H1 (cell line): ENCODE data around the gene PNISR. TPM values are rescaled to one million over a fixed set of nuclear protein-coding genes. Genes with fewer than 3 reads are reported as not detected.

Experiments used
- CTCF ChIA-PET: fragments of 300-600 bp; sonication (Branson Sonifier 250); formaldehyde crosslinking; loops from one replicate; lab custom pipeline; 2021; ENCODE audit not compliant: partially characterized antibody; lab: Charles Lee
- POLR2A ChIA-PET: fragments of 300-600 bp; sonication (Branson Sonifier 250); formaldehyde crosslinking; loops from one replicate; lab custom pipeline; 2021; ENCODE audit warnings: inconsistent platforms; ENCODE audit not compliant: partially characterized antibody; lab: Charles Lee
- DNase-seq, 2 experiments: peaks; one replicate each; pipeline versions ENCODE4 v3.0.0 to v3.0.0-alpha.2; 2010 to 2022; ENCODE audit warnings: low spot score in 2 of 2, low read depth in 1 of 2, mixed read lengths in 1 of 2
- FAIRE-seq: peaks from 2 replicates; lab custom pipeline; 2011; peaks lifted over from hg19 to GRCh38; lab: Jason Lieb, UNC
- H2AFZ ChIP-seq: 2 replicates; pipeline ENCODE4 v1.8.1; 2012; ENCODE audit warnings: low read length, inconsistent platforms
- H2AK5ac ChIP-seq: 2 replicates; pipeline ENCODE4 v1.6.1; 2013; ENCODE audit warnings: low read depth, low read length
- H2BK120ac ChIP-seq: replicated peaks from 2 replicates; pipeline ENCODE3; 2013; ENCODE audit warnings: low read depth, low read length, inconsistent platforms
- H2BK12ac ChIP-seq: 2 replicates; pipeline ENCODE4 v1.6.1; 2013; ENCODE audit warnings: low read depth, low read length
- H2BK15ac ChIP-seq: 2 replicates; pipeline ENCODE4 v1.6.1; 2013; ENCODE audit warnings: low read length
- H2BK20ac ChIP-seq: 2 replicates; pipeline ENCODE4 v1.6.1; 2013; ENCODE audit warnings: low read length
- H2BK5ac ChIP-seq: 2 replicates; pipeline ENCODE4 v1.6.1; 2013; ENCODE audit warnings: low read depth, low read length
- H3K14ac ChIP-seq: 2 replicates; pipeline ENCODE4 v1.6.1; 2013; ENCODE audit warnings: inconsistent platforms; ENCODE audit not compliant: insufficient read length
- H3K18ac ChIP-seq: 2 replicates; pipeline ENCODE4 v1.6.1; 2013; ENCODE audit warnings: low read length; ENCODE audit errors: extremely low read depth
- H3K23ac ChIP-seq: 2 replicates; pipeline ENCODE4 v1.6.1; 2013; ENCODE audit warnings: inconsistent platforms; ENCODE audit not compliant: insufficient read length
- H3K23me2 ChIP-seq: 2 replicates; pipeline ENCODE4 v1.6.1; 2013; ENCODE audit warnings: low read depth, low read length
- H3K27ac ChIP-seq: 2 replicates; pipeline ENCODE4 v1.6.1; 2011; ENCODE audit warnings: low read depth, low read length, inconsistent platforms
- H3K27me3 ChIP-seq, 4 experiments: replicated peaks in 1 of 4; 1 replicate in 1 of 4; 2 replicates in 3 of 4; pipeline versions ENCODE4 v1.6.1 to v1.8.1; 2011 to 2013; ENCODE audit warnings: low read length in 3 of 4, mild to moderate bottlenecking in 3 of 4, inconsistent platforms in 2 of 4, mixed read lengths in 2 of 4, moderate library complexity in 1 of 4; ENCODE audit not compliant: control insufficient read depth in 3 of 4, insufficient read depth in 3 of 4; ENCODE audit errors: extremely low read depth in 1 of 4
- H3K36me3 ChIP-seq, 4 experiments: 2 replicates each; pipeline versions ENCODE4 v1.6.1 to v1.8.1; 2011 to 2013; ENCODE audit warnings: mild to moderate bottlenecking in 4 of 4, low read length in 3 of 4, moderate library complexity in 2 of 4, control low read depth in 1 of 4, inconsistent platforms in 1 of 4; ENCODE audit not compliant: insufficient read depth in 4 of 4, control insufficient read depth in 2 of 4
- H3K4ac ChIP-seq: replicated peaks from 2 replicates; pipeline ENCODE3; 2013; ENCODE audit warnings: low read length, low read depth, mixed read lengths, inconsistent platforms; ENCODE audit not compliant: insufficient read length
- H3K4me1 ChIP-seq, 4 experiments: replicated peaks in 1 of 4; 1 replicate in 1 of 4; 2 replicates in 3 of 4; pipeline versions ENCODE4 v1.6.1 to v1.8.1; 2011 to 2013; ENCODE audit warnings: low read length in 3 of 4, inconsistent platforms in 2 of 4, mixed read lengths in 1 of 4; ENCODE audit not compliant: insufficient read depth in 4 of 4, control insufficient read depth in 3 of 4
- H3K4me2 ChIP-seq, 2 experiments: 2 replicates each; pipeline versions ENCODE4 v1.6.1 to v1.8.1; 2011 to 2013; ENCODE audit warnings: low read depth in 2 of 2, low read length in 2 of 2, control low read depth in 1 of 2, inconsistent platforms in 1 of 2, mild to moderate bottlenecking in 1 of 2; ENCODE audit not compliant: insufficient read depth in 1 of 2
- H3K4me3 ChIP-seq, 4 experiments: fragments of 200-600, 300-600 bp in 1 of 4; sonication (generic), shearing (Covaris generic), sonication (Bioruptor Twin) in 1 of 4; 2 replicates each; pipeline versions ENCODE4 v1.5.1 to v1.8.1; 2011 to 2016; ENCODE audit warnings: low read length in 4 of 4, low read depth in 3 of 4, control low read depth in 2 of 4, inconsistent platforms in 2 of 4, mild to moderate bottlenecking in 2 of 4, mixed read lengths in 1 of 4, moderate library complexity in 1 of 4; ENCODE audit not compliant: insufficient read depth in 2 of 4; ENCODE audit errors: extremely low read depth in 1 of 4
- H3K56ac ChIP-seq: replicated peaks from 2 replicates; pipeline ENCODE3; 2013; ENCODE audit warnings: low read depth, mild to moderate bottlenecking, mixed read lengths, low read length, inconsistent platforms; ENCODE audit not compliant: insufficient read length
- H3K79me1 ChIP-seq: 2 replicates; pipeline ENCODE4 v1.6.1; 2013; ENCODE audit warnings: low read depth, low read length, control low read depth
- H3K79me2 ChIP-seq, 2 experiments: 2 replicates each; pipeline versions ENCODE4 v1.6.1 to v1.8.1; 2012 to 2013; ENCODE audit warnings: low read length in 2 of 2, mild to moderate bottlenecking in 2 of 2, inconsistent platforms in 1 of 2; ENCODE audit not compliant: insufficient read depth in 2 of 2, control insufficient read depth in 1 of 2
- H3K9ac ChIP-seq, 4 experiments: replicated peaks in 1 of 4; 1 replicate in 1 of 4; 2 replicates in 3 of 4; pipeline versions ENCODE4 v1.6.1 to v1.8.1; 2011 to 2013; ENCODE audit warnings: low read depth in 3 of 4, low read length in 3 of 4, control low read depth in 2 of 4, mild to moderate bottlenecking in 2 of 4, moderate library complexity in 2 of 4, inconsistent platforms in 1 of 4; ENCODE audit errors: extremely low read depth in 1 of 4
- H3K9me3 ChIP-seq, 2 experiments: 2 replicates each; pipeline versions ENCODE4 v1.6.1 to v1.8.1; 2012 to 2013; ENCODE audit warnings: mild to moderate bottlenecking in 2 of 2, moderate library complexity in 2 of 2, control low read depth in 1 of 2, inconsistent platforms in 1 of 2, low read depth in 1 of 2, low read length in 1 of 2, mixed read lengths in 1 of 2; ENCODE audit not compliant: insufficient read depth in 2 of 2
- H4K20me1 ChIP-seq, 2 experiments: replicated peaks in 1 of 2; 2 replicates each; pipeline versions ENCODE3 to v1.8.1; 2011 to 2013; ENCODE audit warnings: inconsistent platforms in 2 of 2, low read length in 2 of 2, mild to moderate bottlenecking in 1 of 2; ENCODE audit not compliant: insufficient read depth in 2 of 2, control insufficient read depth in 1 of 2
- H4K5ac ChIP-seq: 2 replicates; pipeline ENCODE4 v1.6.1; 2013; ENCODE audit warnings: low read length, low read depth, mixed read lengths, inconsistent platforms; ENCODE audit not compliant: insufficient read length
- H4K8ac ChIP-seq: 2 replicates; pipeline ENCODE4 v1.8.0; 2013; ENCODE audit warnings: mild to moderate bottlenecking, moderate library complexity, low read length, inconsistent platforms; ENCODE audit not compliant: insufficient read depth; ENCODE audit errors: extremely low read depth
- H4K91ac ChIP-seq: replicated peaks from 2 replicates; pipeline ENCODE3; 2013; ENCODE audit warnings: low read length, mixed read lengths, inconsistent platforms; ENCODE audit not compliant: insufficient read length
- ASH2L ChIP-seq: fragments of 200-600, 300-600 bp; sonication (generic); IDR thresholded peaks from one replicate; pipeline ENCODE4 v1.7.1; 2017; ENCODE audit warnings: low read length
- BACH1 ChIP-seq: IDR thresholded peaks from 2 replicates; pipeline ENCODE4 v1.6.1; 2012; ENCODE audit warnings: low read length, improper control_type of control experiment
- BRCA1 ChIP-seq: IDR thresholded peaks from 2 replicates; pipeline ENCODE4 v1.6.1; 2012; ENCODE audit warnings: low read depth, low read length, improper control_type of control experiment
- CEBPB ChIP-seq: IDR thresholded peaks from 2 replicates; pipeline ENCODE4 v1.6.1; 2012; ENCODE audit warnings: low read depth, low read length
- CHD1 ChIP-seq: IDR thresholded peaks from 2 replicates; pipeline ENCODE4 v1.6.1; 2012; ENCODE audit warnings: low read depth, low read length, improper control_type of control experiment
- FOSL1 ChIP-seq: IDR thresholded peaks from 2 replicates; pipeline ENCODE4 v1.6.1; 2011; ENCODE audit warnings: mild to moderate bottlenecking, low read depth, low read length, moderate library complexity; ENCODE audit not compliant: insufficient read depth
- RFX5 ChIP-seq: IDR thresholded peaks from 2 replicates; pipeline ENCODE4 v1.6.1; 2011; ENCODE audit warnings: low read depth, low read length, improper control_type of control experiment, borderline replicate concordance
- RNF2 ChIP-seq: fragments of 200-900, 300-1000 bp; sonication (generic); IDR thresholded peaks from 2 replicates; pipeline ENCODE4 v1.7.1; 2016; ENCODE audit warnings: borderline replicate concordance, low read depth, mild to moderate bottlenecking, antibody characterized with exemption, low read length; ENCODE audit not compliant: poor library complexity, severe bottlenecking; ENCODE audit errors: missing control alignments
- SIRT6 ChIP-seq: IDR thresholded peaks from one replicate; pipeline ENCODE4 v1.7.1; 2012; ENCODE audit warnings: low read length, inconsistent platforms
- SP4 ChIP-seq: IDR thresholded peaks from 2 replicates; pipeline ENCODE4 v1.6.1; 2012; ENCODE audit warnings: low read length, inconsistent platforms
- ZNF274 ChIP-seq: IDR thresholded peaks from 2 replicates; pipeline ENCODE4 v1.7.0; 2012; ENCODE audit warnings: low read length, borderline replicate concordance; ENCODE audit errors: extremely low read depth
- WGBS, 2 experiments: shearing (Covaris generic) in 1 of 2; methylation state at CpG; one replicate each; pipeline versions ENCODE4 v1.1.6 to v1.1.7; 2013 to 2015; ENCODE audit warnings: low lambda C conversion rate in 2 of 2, mixed read lengths in 2 of 2, inconsistent platforms in 1 of 2, low coverage in 1 of 2, missing lambda C conversion rate in 1 of 2; ENCODE audit not compliant: insufficient replicate concordance in 2 of 2, insufficient coverage in 1 of 2, insufficient read length in 1 of 2; ENCODE audit errors: extremely low coverage in 1 of 2, missing lambda C conversion rate in 1 of 2; 5-methylcytosine and 5-hydroxymethylcytosine counted together
- polyA plus RNA-seq, 7 experiments: library from polyadenylated mRNA; depleted of rRNA in 3 of 7; stranded (reverse) in 5 of 7; unstranded in 2 of 7; fragments of >200 nt in 5 of 7; fragments of 200-250 nt in 2 of 7; gene quantifications; 1 replicate in 5 of 7; 2 replicates in 1 of 7; 4 replicates in 1 of 7; pipeline versions ENCODE4 v1.2.1 to v1.2.3, GENCODE V29; 2011 to 2013; ENCODE audit warnings: missing spikeins in 2 of 7, mixed read lengths in 2 of 7
- total RNA-seq: library from RNA; stranded (reverse); fragmentation: NEBNext Ultra II Directional; extraction: Animal tissue kit (Norgen Biotek cat#: 25700); gene quantifications from 2 replicates; pipeline ENCODE4 v1.2.1, GENCODE V29; 2021
- TF ChIP-seq, protein P1 (sequence below): IDR thresholded peaks from 2 replicates; pipeline ENCODE4 v1.6.1; 2011; ENCODE audit warnings: low read depth, mild to moderate bottlenecking, low read length; ENCODE audit not compliant: insufficient read depth

PNISR gene
- total and polyA plus RNA-seq, 2 of the 8 experiments (the other 6 are each of a cell fraction or from before 2014, with no cell fraction given): 41.1 to 134 TPM

DNA sequence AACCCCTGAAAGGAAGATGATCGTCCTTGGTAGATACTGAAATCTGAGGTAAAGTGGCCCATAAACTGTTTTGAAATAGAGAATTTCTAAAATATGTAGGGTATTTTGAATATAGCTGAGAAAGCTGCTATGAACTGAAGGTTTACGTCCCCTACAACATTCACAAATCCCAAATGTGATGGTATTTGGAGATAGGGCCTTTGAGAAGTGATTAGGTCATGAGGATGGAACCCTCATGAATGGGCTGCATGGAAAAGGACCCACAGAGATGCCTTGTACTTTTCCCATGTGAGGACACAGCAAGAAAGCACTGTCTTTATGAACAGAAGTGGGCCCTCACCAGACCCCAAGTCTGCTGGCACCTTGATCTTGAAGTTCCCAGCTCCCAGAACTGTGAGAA is 6.8 kb upstream of the PNISR start:
- Histone ChIP-seq H3K9me3 (no peaks in the 10 kb centered on the region), H3K56ac (no peak overlapping the region), H3K4me2 (no peak overlapping the region), H3K23ac (no peak overlapping the region), H3K36me3 (peaks cover 0 to 10% (median 0%) of the 10 kb centered on the region in 4 experiments; a peak in 1 of 8 replicates)
- TF ChIP-seq FOSL1 (no peak), BACH1 (no peak), ZNF274 (no peak), ASH2L (no peak), BRCA1 (no peak), RNF2 (no peak), CHD1 (no peak), SIRT6 (no peak), RFX5 (no peak), CEBPB (no peak), SP4 (no peak)
- TF ChIP-seq, protein P1, sequence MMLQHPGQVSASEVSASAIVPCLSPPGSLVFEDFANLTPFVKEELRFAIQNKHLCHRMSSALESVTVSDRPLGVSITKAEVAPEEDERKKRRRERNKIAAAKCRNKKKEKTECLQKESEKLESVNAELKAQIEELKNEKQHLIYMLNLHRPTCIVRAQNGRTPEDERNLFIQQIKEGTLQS: no peak
- TF ChIP-seq, all 59 proteins: peak for 0
- CTCF ChIA-PET: interaction anchor here (1.3 kb wide), 1 partner anchor 15 kb away, joined by 3 read pairs; no protein-coding TSS in a partner anchor
- Histone ChIP-seq H3K27me3 (no peaks in the 10 kb centered on the region), H3K79me1 (no peaks in the 10 kb centered on the region), H2BK120ac (no peak overlapping the region), H2BK20ac (no peak overlapping the region), H2BK12ac (no peak overlapping the region), H4K20me1 (no peaks in the 10 kb centered on the region), H4K5ac (no peak overlapping the region), H3K14ac (no peak overlapping the region), H2BK15ac (no peak overlapping the region), H3K79me2 (peaks cover 0 to 13% of the 10 kb centered on the region in 2 experiments; a peak in 2 of 4 replicates), H3K18ac (no peak overlapping the region), H3K4me1 (peaks cover 0 to 2% (median 0%) of the 10 kb centered on the region in 4 experiments; a peak in 2 of 7 replicates), H2AFZ (no peak overlapping the region), H4K8ac (no peak overlapping the region), H4K91ac (no peak overlapping the region), H3K9ac (no peak overlapping the region), H3K4me3 (no peak overlapping the region), H3K27ac (no peak overlapping the region), H2BK5ac (no peak overlapping the region), H3K4ac (no peak overlapping the region), H2AK5ac (no peak overlapping the region), H3K23me2 (no peaks in the 10 kb centered on the region)
- WGBS, 2 experiments: 95% methylated on average over 2 of the region's 2 CpGs; no CpG with 5 or more reads in 1 of the 2 experiments
- DNase-seq (no peak), FAIRE-seq (no peak)
- POLR2A ChIA-PET: no interaction called here
